ENCODE data around the gene MED27.

- TF ChIP-seq EZH2phosphoT487 (IDR thresholded peaks at IDR 0.05; ENCODE audit: low read depth, severe bottlenecking, unreplicated experiment), result no peak
- no peak for TF ChIP-seq CTCF (IDR thresholded peaks at IDR 0.05; ENCODE audit: poor library complexity)
- no peak for TF ChIP-seq EZH2 (IDR thresholded peaks at IDR 0.05; ENCODE audit: borderline replicate concordance)
Measured at GRCh38 chr9:131936929-131937328, 142.7 kb downstream of the MED27 start.

All from hepatocyte (in vitro differentiated cells).